Prostate gland (tissue), 2 donors: ENCODE results near the gene NELFB.

Source experiments
- POLR2A ChIP-seq: fragments of 450-650 bp; IDR thresholded peaks from one replicate; pipeline ENCODE4 v1.6.1; 2016; ENCODE audit warnings: antibody characterized with exemption, mild to moderate bottlenecking
- POLR2AphosphoS5 ChIP-seq: sonication (generic); formaldehyde crosslinking; IDR thresholded peaks from one replicate; pipeline ENCODE4 v1.6.1; 2017; ENCODE audit warnings: antibody characterized with exemption
- TF ChIP-seq, protein P1 (sequence below), 4 experiments: fragments of 200-600 bp in 2 of 4; fragments of 450-650 bp in 2 of 4; sonication (generic) in 2 of 4; IDR thresholded peaks; 1 replicate in 3 of 4; 2 replicates in 1 of 4; pipeline ENCODE4 v1.5.1; 2016 to 2019; ENCODE audit warnings: antibody characterized with exemption in 4 of 4, mild to moderate bottlenecking in 2 of 4, moderate library complexity in 2 of 4

DNA sequence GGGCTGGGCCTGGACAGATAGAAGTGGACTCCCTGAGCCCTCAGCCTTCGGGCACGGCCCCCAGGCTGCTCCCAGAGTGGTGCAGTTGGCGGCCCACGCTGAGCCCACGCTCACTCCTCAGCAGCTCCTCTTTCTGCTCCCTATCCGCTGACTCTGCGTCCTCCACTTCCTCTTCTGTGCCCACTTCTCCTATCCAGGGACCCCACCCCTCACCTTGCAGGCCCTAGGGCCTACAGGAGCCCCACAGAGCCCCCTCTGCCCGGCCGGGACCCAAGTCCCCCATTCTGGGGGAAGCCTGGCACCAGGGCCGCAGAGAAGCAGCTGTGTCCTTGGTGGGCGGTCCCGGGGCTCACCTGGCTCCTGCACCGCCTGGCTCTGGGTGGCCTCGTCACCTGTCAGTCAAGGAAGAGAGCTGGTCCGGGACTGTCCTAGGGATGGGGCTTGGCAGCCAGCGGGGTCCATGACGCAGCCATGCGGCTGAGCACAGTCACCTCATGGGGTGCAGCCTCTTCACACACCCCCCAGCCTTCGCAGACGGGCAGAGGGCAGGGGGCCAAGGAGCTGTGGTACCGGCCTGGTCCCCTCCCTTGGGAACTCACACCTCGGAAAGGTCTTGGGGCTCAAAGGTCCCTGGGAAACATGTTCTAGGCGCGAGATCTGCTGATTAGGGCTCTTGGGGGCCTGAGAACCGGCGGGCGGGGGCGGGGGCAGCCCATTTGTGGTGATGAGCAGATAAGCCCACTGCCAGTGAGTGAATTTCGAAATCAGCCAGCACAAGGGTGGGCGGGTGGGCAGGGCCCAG is 52.3 kb downstream of the NELFB start:
- TF ChIP-seq POLR2AphosphoS5 (no peak), POLR2A (peak; percentile 9)
- TF ChIP-seq, protein P1, sequence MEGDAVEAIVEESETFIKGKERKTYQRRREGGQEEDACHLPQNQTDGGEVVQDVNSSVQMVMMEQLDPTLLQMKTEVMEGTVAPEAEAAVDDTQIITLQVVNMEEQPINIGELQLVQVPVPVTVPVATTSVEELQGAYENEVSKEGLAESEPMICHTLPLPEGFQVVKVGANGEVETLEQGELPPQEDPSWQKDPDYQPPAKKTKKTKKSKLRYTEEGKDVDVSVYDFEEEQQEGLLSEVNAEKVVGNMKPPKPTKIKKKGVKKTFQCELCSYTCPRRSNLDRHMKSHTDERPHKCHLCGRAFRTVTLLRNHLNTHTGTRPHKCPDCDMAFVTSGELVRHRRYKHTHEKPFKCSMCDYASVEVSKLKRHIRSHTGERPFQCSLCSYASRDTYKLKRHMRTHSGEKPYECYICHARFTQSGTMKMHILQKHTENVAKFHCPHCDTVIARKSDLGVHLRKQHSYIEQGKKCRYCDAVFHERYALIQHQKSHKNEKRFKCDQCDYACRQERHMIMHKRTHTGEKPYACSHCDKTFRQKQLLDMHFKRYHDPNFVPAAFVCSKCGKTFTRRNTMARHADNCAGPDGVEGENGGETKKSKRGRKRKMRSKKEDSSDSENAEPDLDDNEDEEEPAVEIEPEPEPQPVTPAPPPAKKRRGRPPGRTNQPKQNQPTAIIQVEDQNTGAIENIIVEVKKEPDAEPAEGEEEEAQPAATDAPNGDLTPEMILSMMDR (IDR thresholded peaks at IDR 0.05): no peak
